ENCODE data around the gene TMTC1. TPM values are rescaled to one million over a fixed set of nuclear protein-coding genes. Genes with fewer than 3 reads are reported as not detected.

TMTC1 gene
- total RNA-seq, 2 donors from 2014 or later, result 15.6 to 20.1 TPM

DNA sequence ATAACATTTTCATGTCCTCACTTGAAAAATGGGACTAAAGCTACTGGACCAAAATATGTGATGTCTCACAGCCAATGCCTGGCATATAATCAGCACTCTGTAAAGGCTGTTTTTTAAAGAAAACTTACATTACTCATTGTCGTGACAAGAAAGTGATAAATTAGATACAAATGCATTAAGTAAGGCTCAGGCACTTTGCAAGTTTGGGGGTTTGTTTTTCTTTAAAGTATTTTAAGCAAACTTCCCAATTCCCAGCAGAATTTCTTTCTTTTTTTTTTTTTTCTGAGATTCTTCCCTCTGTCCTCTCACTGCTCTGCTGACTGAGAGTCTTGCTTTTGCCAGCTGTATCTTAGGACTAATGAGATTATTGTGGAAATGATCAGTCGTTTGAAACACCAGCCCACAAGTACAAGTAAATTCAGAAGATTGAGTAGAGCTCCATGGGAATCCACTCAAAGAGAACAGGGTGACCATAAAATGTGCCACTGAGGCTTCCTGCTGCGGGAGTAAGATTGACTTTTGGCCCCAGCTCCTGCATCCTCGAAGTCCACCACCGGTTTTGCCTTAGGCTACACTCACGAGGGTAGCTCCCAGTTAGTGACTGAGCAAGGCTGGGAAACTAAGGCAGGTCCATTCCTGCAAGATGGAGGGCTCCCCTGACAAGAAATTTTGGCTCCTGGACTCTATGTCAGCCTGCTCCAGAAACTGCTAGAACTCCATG is 82.8 kb downstream of the TMTC1 start:
- Histone ChIP-seq H3K27me3 (no peaks in the 10 kb centered on the region), H3K9me3 (no peaks in the 10 kb centered on the region), H3K36me3 (replicated peaks in 1 of 2; ENCODE audit: insufficient read depth in 1 of 2, low read depth in 2 of 2) (no peaks in the 10 kb centered on the region), H3K4me1 (no peaks in the 10 kb centered on the region), H3K27ac (no peak overlapping the region), H3K4me3 (no peak overlapping the region)
- DNase-seq (no peak), ATAC-seq (no peak)
- TF ChIP-seq, protein P1, sequence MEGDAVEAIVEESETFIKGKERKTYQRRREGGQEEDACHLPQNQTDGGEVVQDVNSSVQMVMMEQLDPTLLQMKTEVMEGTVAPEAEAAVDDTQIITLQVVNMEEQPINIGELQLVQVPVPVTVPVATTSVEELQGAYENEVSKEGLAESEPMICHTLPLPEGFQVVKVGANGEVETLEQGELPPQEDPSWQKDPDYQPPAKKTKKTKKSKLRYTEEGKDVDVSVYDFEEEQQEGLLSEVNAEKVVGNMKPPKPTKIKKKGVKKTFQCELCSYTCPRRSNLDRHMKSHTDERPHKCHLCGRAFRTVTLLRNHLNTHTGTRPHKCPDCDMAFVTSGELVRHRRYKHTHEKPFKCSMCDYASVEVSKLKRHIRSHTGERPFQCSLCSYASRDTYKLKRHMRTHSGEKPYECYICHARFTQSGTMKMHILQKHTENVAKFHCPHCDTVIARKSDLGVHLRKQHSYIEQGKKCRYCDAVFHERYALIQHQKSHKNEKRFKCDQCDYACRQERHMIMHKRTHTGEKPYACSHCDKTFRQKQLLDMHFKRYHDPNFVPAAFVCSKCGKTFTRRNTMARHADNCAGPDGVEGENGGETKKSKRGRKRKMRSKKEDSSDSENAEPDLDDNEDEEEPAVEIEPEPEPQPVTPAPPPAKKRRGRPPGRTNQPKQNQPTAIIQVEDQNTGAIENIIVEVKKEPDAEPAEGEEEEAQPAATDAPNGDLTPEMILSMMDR (IDR thresholded peaks at IDR 0.05), result no peak
- no peak for TF ChIP-seq POLR2A (IDR thresholded peaks at IDR 0.05)
- 43 to 45% methylated on average over 6 of the region's 6 CpGs for WGBS, 2 donors
- intact Hi-C loops (cut with DNase I), result no loop called here

DNA sequence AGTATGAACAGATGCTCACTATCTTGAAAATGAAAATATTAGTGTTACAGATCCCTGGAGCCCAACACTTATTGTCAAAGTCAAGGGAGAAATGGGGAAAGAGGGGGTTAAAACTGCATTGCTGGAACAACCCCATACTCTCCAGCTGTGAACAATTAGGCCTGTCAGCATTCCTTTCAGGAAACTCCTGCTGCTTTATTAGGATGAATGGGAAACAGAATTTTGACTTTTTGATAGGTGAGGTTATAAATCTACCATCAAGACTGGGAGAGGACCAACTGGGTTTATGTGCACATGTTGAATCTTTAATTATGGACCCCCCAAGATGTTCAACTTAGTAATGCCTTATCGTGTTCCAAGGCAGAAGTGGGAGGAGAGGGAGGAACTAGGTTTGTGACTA is 85.0 kb downstream of the TMTC1 start:
- H3K36me3 ChIP-seq (replicated peaks in 1 of 2; ENCODE audit: insufficient read depth in 1 of 2, low read depth in 2 of 2), result no peaks in the 10 kb centered on the region
- H3K27me3 ChIP-seq, result no peaks in the 10 kb centered on the region
- no peaks in the 10 kb centered on the region for H3K9me3 ChIP-seq
- TF ChIP-seq, protein P1 (IDR thresholded peaks at IDR 0.05), result no peak
- TF ChIP-seq POLR2A (IDR thresholded peaks at IDR 0.05), result no peak
- no peaks in the 10 kb centered on the region for H3K4me1 ChIP-seq
- H3K4me3 ChIP-seq, result no peak overlapping the region
- WGBS, 2 donors, result 15 to 17% methylated on average over 1 of the region's 1 CpG
- H3K27ac ChIP-seq, result no peak overlapping the region
- ATAC-seq (no peak), DNase-seq (no peak)
- intact Hi-C loops (cut with DNase I), result no loop called here

DNA sequence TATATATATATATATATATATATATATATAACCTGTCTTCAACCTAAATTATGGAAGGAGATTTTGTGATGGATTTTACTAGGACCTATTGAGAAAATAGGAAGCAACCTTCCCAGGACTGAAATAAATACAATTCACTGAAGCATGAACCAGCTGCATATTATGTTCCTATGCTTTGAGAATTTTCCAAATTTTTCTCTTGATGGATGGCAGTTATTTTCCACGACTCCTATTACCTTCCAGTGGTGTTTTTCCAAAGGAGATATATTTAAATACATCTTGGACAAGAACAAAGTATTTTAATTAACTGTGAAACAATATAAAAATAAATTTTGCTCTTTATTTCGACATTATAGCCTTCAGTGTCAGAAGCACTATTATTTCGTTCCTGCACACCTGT is 87.9 kb downstream of the TMTC1 start:
- ATAC-seq, result no peak
- Histone ChIP-seq H3K4me1 (no peaks in the 10 kb centered on the region), H3K27me3 (no peaks in the 10 kb centered on the region), H3K4me3 (no peak overlapping the region), H3K9me3 (no peaks in the 10 kb centered on the region), H3K36me3 (replicated peaks in 1 of 2; ENCODE audit: insufficient read depth in 1 of 2, low read depth in 2 of 2) (no peaks in the 10 kb centered on the region), H3K27ac (no peak overlapping the region)
- 59 to 64% methylated on average over 3 of the region's 3 CpGs for WGBS, 2 donors
- TF ChIP-seq POLR2A (IDR thresholded peaks at IDR 0.05), result no peak
- TF ChIP-seq, protein P1 (IDR thresholded peaks at IDR 0.05), result no peak
- intact Hi-C loops (cut with DNase I), result no loop called here
- DNase-seq, result no peak

DNA sequence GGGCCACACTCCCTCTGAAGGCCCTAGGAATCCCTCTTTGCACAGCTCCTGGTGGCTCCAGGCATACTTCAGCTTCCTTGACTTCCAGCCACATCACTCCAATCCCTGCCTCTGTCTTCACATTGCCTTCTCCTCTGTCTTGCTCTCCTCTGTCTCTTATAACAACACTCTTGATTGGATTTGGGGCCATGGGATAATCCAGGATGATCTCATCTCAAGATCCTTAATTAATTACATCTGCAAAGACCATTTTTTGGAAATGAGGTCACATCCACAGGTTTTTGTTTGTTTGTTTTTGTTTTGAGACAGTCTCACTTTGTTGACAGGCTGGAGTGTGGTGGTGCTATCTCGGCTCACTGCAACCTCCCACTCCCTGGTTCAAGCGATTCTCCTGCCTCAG is 88.7 kb downstream of the TMTC1 start:
- ATAC-seq (no peak), DNase-seq (no peak)
- H3K9me3 ChIP-seq, result no peaks in the 10 kb centered on the region
- no peaks in the 10 kb centered on the region for H3K4me1 ChIP-seq
- H3K4me3 ChIP-seq, result no peak overlapping the region
- no peaks in the 10 kb centered on the region for H3K27me3 ChIP-seq
- 73 to 85% methylated on average over 2 of the region's 2 CpGs for WGBS, 2 donors
- intact Hi-C loops (cut with DNase I), result no loop called here
- TF ChIP-seq, protein P1 (IDR thresholded peaks at IDR 0.05), result no peak
- no peak for TF ChIP-seq POLR2A (IDR thresholded peaks at IDR 0.05)
- no peaks in the 10 kb centered on the region for H3K36me3 ChIP-seq (replicated peaks in 1 of 2; ENCODE audit: insufficient read depth in 1 of 2, low read depth in 2 of 2)
- no peak overlapping the region for H3K27ac ChIP-seq

DNA sequence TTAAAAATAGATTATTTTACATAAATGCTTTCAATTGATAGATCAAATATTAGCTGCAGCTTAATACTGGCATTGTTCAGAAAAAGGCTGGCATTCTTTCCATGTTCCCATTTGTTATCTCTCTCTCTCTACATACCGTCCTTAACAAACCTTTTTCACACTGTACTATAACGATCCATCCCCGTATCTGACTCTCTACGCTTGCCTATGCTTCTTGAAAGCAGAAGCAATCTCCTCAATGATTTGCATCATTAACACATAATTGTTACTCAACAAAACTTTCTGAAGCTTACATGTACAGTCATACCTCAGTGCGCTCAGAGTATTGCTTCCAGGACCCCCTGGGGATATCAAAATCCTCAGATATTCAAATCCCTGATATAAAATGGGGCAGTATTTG is 89.7 kb downstream of the TMTC1 start:
- no peaks in the 10 kb centered on the region for H3K9me3 ChIP-seq
- H3K27me3 ChIP-seq, result no peaks in the 10 kb centered on the region
- no peaks in the 10 kb centered on the region for H3K4me1 ChIP-seq
- no peaks in the 10 kb centered on the region for H3K36me3 ChIP-seq (replicated peaks in 1 of 2; ENCODE audit: insufficient read depth in 1 of 2, low read depth in 2 of 2)
- H3K4me3 ChIP-seq, result no peak overlapping the region
- TF ChIP-seq POLR2A (IDR thresholded peaks at IDR 0.05), result no peak
- TF ChIP-seq, protein P1 (IDR thresholded peaks at IDR 0.05), result no peak
- no peak overlapping the region for H3K27ac ChIP-seq
- ATAC-seq, result no peak
- DNase-seq, result no peak
- 50 to 72% methylated on average over 5 of the region's 5 CpGs for WGBS, 2 donors
- intact Hi-C loops (cut with DNase I), result no loop called here

Measured in body of pancreas (tissue), 4 donors.